ENCODE results near the gene SLFN12.
A peak's percentile ranks its signal among the peaks of the same experiment; 100 is the strongest.
"Not testable (repeated sequence)": the region's sequence is repeated elsewhere in the genome, so short reads cannot be mapped to it uniquely, and the experiment has no call there.

SLFN12 gene

DNA sequence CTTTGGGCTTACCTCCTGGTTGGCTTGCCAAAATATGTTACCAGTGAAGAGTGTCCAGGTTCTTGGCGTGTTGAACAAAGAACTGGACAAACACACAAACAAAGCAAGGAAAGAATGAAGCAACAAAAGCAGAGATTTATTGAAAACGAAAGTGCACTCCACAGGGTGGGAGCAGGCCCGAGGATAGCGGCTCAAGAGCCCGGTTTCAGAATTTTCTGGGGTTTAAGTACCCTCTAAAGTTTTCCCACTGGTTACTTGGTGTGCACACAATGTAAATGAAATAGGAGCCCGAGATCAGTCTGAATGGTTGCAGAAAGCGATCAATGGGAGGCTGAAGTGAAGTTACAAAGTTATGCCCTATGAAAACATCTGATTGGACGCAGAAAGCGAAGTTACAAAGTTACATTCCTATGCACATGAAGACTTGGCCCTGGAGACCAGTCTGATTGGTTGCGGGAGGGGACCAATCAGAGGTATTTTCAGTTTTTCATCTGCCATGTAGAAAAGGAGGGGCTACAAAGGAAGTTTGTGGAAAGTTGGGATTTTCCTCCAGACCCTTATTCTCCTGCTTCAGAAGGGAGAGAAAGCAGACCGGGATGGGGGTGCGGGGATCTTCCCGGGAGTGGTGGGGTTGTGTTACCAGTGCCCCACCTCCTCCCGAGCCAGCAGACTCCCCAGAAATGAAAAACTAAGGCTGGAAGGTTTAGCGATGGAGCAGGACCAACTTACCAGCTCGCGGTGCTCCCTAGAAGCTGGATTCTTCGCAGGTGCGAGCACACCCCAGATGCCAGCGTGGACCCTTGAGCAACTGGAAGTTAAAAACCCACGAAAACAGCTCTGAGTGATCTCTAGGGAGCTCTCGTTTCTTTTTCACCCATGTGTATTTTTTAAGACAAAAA, at the start of gene SLFN12:
Gene SLFN12, minus strand, starts transcription at position 325 of the 899 bp plus-strand sequence. CDS start 9,472 bp downstream, outside the sequence.
- no peak for FAIRE-seq

DNA sequence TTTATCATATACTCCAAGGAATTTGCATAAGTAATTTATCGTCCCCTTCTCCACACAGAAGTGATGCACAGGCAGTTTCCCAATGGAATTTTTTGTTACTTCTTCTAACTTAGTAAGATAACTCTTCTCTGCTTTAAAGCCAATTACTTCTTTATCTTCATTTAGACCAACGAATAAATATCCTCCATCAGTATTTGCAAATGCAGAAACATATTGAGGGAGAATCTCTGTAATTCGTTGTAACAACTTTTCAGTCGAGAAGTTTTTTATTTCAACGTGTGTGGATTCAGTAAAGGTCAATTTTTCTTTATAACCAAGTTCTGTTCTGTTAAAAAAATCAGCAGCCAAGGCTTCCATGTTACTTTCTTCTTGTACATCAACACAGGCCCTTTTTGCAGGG, 47.0 kb upstream of the SLFN12 start:
- FAIRE-seq, result no peak

- FAIRE-seq, result no peak
Measured at GRCh38 chr17:35477248-35477647, 44.9 kb upstream of the SLFN12 start.

DNA sequence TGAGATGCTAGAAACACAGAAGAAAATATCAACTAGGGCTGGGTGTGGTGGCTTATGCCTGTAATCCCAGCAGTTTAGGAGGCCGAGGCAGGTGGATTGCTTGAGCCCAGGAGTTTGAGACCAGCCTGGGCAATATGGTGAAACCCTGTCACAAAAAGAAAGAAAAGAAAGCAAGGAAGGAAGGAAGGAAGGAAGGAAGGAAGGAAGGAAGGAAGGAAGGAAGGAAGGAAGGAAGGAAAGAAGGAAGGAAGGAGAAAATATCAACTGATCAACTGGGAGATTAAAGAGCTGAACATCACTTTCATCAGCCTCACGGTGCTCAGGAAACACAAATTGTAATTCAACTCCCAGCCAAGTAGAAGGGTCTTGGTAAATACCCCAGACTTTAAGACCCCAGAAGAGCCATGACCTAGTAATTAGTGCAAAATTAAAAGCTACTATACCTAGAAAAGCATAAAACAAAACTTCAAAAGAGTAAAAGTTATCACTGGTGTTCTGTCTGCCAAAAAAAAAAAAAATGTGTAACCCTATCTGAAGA, 44.1 kb upstream of the SLFN12 start:
- FAIRE-seq, result no peak

DNA sequence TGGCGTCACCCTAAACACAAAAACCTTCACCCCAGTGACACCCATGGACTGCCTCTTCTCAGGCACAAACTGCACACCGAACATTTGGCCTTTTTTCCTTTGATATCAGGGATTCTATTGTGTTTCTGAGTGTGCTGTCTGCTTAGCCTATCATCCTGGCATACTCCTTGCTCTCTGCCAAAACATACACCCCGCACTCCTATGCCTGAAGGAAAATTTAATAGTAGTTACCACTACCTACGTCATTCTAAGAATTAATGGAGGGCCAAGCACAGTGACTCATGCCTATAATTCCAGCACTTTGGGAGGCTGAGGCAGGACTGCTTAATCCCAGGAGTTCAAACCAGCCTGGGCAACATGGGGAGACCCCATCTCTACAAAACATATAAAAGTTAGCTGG, 36.2 kb upstream of the SLFN12 start:
- FAIRE-seq, result no peak

GRCh38 chr17:35467824-35468223, 35.5 kb upstream of the SLFN12 start:
- FAIRE-seq, result no peak

GRCh38 chr17:35460354-35460851, 28.1 kb upstream of the SLFN12 start:
- FAIRE-seq, result no peak

DNA sequence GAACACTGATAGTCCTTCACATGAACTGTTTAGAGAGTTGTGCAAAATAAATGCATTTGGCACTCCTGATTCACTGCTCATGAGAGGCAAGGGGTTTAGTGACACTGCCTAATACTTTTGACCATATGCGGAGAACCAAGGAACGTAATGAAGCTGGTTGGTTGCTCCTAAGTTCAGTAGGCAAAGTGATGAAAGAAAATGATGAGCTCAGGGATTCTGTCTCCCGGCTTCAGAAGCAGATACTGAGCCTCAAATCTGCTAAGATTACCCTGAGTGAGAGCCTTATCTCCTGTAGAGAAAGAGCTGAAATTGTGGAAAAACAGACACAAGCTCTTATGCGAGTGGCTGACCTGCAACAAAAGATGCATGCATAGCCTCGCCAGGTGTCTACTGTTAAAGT, 21.7 kb upstream of the SLFN12 start:
- FAIRE-seq, result not testable (repeated sequence)

- FAIRE-seq, result no peak
Measured at GRCh38 chr17:35453171-35453570, 20.9 kb upstream of the SLFN12 start.

DNA sequence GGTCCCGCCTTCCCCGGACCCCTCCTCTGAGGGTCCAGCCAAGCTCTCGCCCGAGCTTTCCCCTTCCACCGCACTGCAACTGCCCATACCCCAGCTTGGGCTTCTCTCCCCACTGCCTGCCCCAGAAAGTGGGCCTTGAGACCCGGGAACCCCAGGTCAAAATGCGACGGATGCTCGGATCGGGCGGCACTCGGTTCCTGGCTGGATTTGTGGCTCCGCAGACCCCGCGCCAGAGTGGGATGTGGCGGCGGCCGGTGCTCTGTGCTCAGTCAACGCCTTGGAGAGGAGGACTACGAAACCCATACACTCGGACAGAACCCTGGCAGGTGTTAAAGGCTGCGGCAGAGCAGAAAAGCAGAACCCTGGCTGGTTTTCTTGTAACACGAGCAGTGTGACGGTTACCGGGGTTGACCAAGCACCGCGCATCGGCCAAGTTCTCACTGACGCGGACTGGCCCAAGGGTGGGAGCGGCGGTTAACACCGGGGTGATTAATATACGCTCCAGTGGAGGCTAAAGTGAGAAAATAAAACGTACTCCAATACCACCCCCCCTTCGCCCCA, 17.2 kb upstream of the SLFN12 start:
- no peak for FAIRE-seq

DNA sequence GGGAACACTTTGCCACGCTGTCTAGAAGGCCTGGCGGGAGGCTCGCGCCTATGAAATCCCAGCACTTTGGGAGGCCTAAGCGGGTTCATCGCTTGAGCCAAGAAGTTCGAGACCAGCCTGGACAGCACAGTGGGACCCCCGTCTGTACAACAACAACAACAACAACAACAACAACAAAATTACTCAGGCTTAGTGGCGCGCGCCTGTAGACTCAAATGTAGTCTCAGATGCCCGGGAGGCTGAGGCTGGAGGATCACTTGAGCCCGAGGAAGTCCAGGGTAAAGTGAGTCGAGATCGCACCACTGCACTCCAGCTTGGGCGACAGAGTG, 16.6 kb upstream of the SLFN12 start:
- FAIRE-seq, result no peak

- no peak for FAIRE-seq
Measured at GRCh38 chr17:35448214-35448898, 16.1 kb upstream of the SLFN12 start, which contains the start of gene SLFN13. Gene SLFN13, minus strand, starts transcription at chr17:35448766. Its CDS starts 3,086 bp downstream, at chr17:35445680.

DNA sequence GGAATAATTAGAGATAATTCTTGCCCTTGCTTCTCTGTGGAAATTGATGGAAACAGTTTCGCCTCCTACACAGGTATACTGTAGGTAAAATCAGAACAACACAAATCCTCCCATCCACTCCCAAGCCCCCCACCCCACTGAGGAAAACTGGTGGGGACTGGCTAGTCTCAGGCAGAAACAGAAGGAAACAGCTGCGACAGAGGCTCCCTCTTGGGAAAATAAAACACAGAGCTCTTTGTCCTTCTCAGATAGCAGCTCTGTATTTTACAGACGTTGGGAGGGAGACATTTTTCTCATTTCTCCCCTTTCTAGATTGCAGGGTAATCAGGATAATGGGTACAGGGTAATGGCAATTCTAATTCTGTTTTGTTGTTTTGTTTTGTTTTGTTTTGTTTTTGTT, 15.2 kb upstream of the SLFN12 start:
- FAIRE-seq, result no peak

- no peak for FAIRE-seq
Measured at GRCh38 chr17:35438433-35438832, 6.1 kb upstream of the SLFN12 start.

GRCh38 chr17:35433075-35433894, 985 bp upstream of the SLFN12 start:
- FAIRE-seq, result no peak

GRCh38 chr17:35429702-35430101, 2.6 kb downstream of the SLFN12 start:
- no peak for FAIRE-seq

GRCh38 chr17:35428229-35428628, 4.1 kb downstream of the SLFN12 start:
- no peak for FAIRE-seq

DNA sequence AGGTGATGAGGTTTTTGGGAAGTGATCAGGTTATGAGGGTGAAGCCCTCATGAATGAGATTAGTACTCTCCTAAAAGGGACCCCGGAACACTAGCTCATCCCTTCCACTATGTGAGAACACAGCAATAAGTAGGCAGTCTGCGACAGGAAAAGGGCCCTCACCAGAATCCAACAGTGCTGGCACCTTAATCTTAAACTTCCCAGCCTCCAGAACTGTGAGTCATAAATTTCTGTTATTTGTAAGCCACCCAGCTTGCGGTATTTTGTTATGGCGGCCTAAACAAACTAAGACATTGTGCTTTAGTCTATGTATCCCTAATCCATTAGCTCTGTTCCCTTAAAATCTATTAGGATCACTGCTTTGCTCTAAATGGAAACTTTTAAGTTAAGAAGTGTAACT, 8.5 kb downstream of the SLFN12 start:
- FAIRE-seq, result no peak

GRCh38 chr17:35421069-35421468, 11.2 kb downstream of the SLFN12 start:
- FAIRE-seq, result not testable (repeated sequence)

GRCh38 chr17:35416659-35417058, 15.6 kb downstream of the SLFN12 start:
- no peak for FAIRE-seq

DNA sequence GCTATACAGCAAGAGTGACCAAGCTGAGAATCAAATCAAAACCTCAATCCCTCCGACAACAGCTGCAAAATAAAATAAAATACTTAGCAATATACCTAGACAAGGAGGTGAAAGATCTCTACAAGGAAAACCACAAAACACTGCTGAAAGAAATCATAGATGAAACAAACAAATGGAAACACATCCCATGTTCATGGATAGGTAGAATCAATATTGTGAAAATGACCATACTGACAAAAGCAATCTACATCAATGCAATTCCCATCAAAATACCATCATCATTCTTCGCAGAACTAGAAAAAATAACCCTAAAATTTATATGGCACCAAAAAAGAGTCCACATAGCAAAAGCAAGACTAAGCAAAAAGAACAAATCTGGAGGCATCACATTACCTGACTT, 17.6 kb downstream of the SLFN12 start:
- not testable (repeated sequence) for FAIRE-seq

DNA sequence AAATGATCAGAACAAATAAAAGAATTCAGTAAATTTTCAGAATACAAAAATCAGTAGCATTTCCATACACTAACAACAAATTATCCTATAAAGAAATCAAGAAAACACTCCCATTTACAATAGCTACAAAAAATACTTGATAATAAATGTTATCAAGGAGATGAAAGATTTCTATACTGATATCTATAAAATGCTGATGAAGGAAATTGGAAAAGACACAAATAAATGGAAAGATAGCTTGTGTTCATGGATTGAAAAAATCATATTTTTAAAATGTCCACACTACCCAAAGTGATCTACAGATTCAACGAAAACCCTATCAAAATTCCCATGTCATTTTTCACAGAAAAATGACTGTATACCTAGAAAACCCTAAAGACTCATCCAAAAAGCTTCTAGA, 18.1 kb downstream of the SLFN12 start:
- peak; percentile 75 for FAIRE-seq

All from colon (tissue), 2 donors.